NCI-H524 (cell line): Measurements from ENCODE around the gene LPP.

Source experiments
- DNase-seq, 2 experiments: peaks; one replicate each; lab custom pipeline; 2025; lab: John Stamatoyannopoulos, UW

LPP gene

DNA sequence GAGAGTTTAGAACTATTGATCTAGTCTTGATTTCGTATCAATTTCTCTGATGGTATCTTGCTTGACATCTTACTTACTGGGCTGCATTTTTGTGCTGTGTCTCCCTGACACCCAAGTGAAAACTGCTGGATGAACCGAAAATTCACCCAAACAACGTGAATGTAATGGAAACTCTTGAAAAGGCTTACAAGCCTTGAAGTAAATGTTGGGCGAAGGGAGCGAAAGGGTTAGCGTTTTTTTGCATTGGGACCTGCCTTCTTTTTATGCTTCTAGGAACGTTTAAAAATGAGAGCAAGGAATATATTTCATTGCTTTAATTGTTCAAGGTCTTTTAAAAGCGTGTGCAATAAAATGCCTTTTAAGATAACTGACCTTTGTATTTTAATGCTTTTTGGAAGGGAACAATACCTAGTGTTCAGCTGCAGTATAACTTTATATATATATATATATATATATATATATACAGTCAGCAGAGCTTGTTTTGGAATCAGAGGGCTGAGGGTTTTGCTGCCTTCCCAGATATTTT lies 94.1 kb downstream of the LPP start:
- no peak for DNase-seq

DNA sequence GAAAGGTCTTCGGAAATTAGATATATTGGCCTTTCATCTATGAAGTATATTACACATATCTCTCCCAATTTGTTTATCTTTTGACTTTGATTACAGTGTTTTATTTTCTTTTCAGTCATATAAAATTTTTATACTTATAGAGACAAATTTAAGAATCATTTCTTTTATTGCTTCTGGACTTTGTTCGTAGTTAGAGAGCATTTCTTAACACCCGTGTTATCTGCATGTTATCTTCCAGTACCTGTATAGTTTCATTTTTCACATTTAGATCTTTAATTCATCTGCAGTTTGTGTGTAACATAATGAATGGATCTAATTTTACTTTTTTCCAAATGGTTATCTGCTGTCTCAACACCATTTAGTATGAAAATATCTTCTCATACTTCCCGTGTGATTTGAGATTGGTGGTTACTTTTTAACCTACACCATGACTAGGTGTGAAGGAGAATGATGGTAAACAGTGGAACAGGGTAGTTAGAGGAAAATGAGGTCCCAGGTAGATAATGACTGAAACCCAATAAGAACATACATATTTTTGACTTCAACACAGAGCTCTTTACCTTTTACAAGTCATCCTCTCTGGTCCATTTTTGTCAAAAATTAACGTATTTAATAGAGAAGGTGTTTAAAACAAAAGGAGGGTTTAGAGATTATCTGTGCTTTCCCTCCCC lies 99.3 kb downstream of the LPP start:
- no peak for DNase-seq

DNA sequence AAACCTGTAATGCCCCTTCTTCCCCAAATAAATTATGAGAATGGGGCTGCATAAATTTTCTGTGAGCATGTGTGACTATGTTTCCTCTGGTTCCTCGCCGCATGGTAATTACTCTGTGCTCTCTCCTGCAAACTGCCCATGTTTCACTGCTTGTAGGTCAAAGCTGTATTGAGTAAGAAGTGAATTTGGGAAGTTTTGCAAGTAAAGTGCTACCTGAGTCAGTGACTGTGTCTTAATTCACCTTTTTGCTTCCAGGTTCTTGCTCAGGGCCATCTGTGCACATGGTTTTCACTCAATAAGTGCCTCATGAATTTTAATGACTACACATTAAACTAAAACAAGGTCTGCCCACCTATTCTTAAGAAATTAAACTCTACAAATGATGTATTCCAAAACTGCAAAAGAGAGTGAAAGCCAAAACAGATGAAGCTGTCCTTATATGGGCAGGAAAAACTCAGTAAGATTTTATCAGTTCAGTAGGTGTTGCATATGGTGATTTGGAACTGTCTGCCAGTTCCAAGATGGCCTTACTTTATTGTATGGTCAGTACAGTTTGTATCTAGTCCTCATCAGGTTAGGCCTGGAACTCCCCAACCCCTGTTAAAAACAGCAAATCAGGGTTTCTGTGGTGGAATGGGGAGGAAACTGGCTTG lies 100.0 kb downstream of the LPP start:
- peak in 1 of 2 experiments; percentile 35 for DNase-seq

DNA sequence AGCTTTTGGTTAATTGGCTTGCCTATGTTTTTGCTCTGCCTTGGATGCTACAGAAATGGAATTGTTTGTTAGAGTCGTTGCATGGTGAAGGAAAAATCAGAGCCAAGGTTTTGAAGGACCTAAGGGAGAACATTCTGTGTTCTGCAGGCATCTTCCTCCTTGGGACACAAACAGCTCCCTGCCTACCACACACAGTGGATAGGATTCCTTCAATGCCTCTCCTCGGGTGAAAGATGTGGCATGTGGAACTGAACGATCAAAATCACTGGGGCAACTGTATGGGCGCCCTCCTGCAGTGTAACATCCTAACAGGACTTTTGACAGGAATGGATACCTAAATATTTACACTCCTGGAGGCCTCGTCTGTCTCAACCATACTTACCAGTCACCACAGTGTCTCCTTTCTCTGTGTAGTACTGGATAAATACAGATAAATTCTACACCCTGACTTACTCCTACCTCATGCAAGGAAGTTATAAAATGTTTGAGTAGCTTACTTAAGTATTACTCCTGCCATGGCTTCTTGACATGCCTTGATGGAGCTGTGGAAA lies 100.6 kb downstream of the LPP start:
- DNase-seq: no peak

DNA sequence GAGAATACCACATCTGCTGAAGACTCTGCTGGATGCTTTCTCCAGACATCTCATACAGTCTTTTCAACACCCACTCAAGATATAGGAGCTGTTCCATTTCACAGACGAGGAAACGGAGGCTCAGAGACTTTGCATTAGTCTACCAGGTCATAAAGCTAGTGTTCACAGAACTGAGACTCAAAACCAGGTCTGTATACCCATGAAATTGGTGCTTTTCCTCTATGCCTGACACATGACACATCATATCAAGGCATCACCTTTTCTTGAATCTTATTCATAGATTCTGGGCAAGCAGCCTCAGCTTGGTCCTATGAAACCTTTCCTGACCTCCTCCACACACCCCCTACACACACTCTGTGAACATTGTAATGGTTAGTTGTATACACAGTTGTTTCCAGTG lies 101.2 kb downstream of the LPP start:
- no peak for DNase-seq

DNA sequence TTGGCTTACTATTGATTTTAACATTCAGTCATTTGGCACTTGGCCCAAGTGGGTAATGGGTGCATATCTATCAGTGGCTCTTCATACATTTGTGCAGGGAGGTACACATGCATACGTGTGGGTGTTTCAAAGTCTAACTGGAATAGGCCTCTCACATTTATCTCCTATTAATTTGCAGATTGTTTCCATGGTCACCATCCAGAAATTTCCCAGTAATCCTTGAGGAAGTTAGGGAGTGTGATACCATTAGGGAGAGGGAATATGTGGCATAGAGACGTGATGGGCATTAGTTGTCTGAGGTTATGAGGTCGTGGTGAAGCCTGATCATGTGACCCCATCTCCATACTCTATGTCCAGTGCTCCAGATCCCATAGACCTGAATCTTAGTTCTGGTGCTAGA lies 102.8 kb downstream of the LPP start:
- DNase-seq: no peak

DNA sequence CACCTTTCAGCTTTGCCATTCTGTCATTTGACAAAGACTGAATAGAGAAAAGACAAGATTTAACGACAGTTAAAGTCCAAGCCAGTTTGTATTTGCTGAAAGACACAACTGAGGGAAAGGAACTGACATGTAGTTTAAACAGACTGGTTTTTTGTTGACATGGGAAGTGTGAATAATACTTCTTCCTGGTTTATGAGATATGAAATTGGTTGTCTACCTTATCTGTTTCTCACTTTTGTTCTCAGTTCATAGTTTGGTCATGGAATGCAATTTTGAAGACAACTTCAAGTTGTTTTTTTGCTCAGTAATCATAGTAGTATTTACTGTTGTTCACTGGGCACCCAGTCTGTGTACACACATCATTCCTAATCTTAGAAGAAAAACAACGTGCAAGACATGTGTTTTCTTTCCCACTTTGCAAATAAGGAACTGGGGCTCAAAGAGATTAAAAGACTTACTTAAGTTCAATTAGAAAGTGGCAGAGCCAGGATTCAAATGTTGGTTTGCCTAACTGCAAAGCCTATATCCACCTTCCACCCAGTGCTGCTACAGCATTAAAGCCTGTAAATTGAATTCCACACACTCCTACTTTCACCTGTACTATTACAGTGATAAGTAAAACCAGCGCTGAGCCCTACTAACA lies 103.5 kb downstream of the LPP start:
- DNase-seq: no peak

DNA sequence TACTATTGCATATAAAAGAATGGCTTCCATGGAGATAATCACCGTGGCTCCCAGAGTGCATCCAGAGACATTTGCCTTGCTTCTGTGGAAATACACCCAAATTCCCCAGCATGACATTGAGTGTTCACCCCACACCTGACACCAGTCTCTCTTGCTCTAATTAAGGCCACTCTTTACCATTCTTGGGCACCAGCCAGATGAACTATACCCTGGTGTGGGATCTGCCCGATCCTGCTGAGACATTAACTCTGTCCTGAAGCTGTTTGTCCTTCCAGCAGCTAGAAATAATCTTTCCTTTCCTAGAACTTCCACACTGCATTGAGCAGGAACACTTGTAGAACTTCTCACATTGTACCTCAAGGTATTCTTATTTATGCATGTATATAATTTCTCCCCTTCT lies 105.2 kb downstream of the LPP start:
- no peak for DNase-seq

DNA sequence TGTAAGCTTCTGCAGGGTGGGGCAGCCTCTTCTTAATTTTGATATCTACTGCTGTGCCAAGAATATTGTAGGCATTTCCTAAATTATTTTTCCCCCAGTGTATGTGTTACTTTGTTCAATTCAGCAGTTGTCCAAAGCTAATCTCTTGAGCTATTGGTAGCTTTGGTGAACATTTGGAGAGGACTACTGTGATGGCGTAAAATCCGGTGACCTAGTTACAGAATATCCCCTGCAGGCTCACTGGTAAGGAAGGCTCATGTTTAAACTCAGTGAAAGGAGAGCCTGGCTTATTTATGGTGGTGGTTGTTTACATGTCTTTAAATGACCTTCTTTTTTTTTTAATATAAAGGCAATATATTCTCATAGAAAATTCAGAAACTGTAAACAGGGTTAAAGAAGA lies 105.6 kb downstream of the LPP start:
- no peak for DNase-seq

DNA sequence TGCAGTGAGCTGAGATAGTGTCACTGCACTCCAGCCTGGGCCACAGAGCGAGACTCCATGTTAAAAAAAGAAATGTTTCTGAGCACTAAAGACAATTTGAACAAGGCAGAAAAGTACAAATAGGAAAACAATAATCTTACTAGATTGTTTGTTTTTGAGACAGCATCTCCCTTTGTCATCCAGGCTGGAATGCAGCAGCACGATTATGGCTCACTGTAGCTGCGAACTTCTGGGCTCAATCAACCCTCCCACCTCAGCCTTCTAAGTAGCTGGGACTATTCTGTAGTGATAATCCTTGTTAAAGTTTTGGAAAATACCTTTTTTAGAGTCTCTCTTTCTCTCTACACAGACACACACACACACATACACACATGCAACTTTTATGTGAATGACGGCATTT lies 107.1 kb downstream of the LPP start:
- DNase-seq: no peak

DNA sequence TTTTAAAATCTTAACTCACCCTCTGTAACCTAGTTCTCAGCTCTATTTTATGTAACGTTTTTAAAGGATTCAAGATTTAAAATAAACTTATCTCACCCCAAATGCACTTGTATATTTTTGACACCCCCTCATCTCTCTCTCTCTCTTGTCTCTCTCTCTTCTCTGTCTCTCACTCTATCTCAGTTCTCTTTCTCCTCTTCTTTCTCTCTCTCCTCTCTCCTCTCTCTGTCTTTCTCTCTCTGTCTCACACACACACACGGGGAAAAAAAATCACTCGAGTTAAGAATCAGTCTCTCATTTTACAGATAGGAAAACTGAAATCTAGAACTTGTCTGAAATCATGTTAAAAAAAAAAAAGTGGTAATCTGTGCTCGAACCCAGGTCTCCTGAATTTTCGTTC lies 108.5 kb downstream of the LPP start:
- no peak for DNase-seq

DNA sequence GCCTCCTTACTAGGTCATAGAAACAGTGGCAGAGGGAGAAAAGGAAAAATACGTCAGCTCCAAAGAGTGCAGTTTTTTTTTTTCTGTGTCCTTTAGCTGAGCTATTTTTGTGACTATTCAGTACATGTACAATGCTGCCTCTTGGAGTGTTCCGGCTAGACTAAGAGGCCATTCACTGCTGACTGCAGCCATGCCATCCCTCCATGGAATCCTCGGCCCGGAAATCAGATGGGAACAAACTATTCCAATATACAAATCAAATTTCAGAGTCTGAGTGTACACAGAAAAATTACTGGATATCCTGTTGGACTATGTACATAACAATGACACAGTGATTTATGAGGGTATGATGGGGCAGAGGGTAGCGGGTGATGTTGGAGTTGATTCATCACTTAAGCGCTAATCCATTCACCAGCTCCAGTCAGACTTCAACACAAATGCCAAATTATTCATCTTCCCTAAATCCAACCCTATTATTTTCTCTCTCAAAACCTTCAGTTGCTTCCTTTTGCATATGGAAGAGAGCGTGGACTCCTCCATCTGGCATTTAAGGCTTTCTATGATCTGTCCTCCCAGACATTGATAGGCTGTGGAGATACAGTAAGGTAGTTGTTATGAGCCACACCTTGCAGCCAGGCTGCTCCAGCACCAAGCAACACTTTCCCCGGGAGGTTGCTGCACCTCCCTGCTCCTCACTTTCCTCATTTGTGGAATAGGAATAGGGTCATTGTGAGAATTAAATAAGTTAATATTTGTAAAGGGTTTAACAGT lies 109.1 kb downstream of the LPP start:
- no peak for DNase-seq

DNA sequence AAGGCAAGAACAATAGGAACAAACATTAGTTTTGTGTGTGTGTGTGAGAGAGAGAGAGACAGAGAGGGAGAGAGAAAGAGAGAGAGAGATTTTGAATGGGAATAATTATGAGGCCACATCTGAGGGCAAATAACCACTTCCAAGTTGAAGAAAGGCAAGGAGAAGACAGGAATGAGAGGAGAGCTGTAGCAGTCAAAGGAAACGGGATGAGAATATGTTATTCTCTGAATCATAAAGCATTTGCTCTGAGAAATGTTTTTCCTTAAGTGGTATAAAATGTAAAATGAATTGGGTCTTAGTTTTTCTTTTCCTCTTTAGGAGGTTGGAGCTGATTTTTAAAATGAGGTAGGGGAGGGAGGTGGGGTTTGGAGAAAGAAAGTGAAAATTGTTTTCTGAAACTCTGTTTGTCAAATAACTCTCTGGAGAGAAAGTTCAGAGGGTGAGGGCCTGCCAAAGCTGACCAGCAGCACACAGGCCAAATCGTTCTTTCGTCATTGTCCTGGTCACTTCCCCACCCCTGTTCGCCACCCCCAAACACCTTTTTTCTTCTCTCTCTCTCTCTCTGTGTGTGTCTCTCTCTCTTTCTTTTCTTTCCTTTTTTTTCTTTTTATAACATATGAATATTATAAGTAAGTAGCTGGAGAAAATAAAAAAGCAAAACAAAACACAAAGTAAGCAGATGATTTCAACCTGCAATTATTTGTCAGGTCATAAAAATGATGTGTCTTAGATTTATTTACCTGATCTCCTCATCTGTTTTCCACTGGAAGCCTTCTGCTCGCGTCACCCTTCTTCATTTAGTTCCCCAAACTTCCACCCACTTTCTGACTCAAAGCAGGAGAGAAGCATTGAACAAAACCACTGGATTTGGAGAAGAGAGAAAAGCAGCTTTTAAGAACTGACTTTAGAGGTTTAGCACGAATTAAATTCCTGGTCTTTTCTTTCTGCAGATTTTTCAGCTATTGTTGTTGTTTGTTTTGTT lies 110.6 kb downstream of the LPP start:
- DNase-seq: no peak

DNA sequence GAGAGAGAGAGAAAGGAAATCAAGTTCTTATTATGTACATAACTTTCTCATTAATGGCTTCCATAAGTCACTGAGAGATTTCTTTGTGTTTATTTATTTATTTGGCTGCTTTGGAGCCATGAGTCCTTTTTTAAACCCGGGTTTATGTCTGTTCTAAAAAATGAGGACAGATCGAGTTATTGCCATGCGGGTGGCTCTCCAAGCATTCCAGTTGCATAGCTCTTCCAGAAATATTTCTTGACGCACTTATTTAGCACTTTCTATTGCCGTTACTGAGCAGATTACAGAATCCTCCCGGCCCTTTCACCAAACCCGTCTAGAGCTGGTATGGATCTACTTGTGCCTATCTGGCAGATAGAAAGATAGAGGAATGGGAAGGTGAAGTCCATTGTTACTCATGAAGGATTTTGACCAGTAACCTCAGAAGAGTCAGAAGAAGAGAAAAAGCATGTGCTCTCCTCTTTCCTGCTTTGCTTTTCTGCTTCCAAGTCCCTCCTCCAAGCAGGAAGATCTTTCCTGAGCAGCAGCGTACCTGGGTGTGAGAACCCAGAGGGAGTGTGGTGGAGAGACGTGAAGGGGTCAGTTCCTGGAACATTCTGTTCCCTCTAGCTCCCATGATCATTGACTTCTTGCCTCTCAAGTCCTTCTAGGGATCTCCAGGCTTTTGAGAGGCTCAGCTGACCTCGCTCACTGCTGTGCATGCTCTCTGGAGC lies 112.8 kb downstream of the LPP start:
- DNase-seq: no peak

DNA sequence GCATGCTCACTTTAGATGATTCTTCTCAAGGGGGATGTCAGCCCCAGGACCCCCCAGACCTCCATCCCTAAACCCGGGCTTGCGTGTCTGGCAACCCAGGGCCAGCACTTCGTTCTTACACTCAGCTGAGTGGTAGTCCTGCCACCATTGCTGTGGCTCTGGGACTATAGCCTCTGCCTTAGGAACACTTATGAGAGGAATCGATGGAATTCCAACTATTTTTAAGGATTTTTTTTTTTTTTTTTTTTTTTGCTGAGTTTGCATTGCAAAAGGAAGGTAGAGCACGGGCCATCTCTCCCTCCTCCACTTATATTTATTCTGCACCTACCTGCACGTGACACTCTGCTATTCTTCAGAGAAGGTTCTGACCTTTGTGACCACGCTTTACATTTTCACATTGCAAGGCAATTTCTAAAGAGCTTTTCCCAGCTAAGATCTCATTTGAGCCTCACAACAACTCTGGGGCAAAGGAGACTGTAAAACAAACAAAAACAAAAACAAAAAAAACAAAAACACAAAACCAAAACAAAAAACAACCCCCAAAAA lies 113.9 kb downstream of the LPP start:
- DNase-seq: no peak

DNA sequence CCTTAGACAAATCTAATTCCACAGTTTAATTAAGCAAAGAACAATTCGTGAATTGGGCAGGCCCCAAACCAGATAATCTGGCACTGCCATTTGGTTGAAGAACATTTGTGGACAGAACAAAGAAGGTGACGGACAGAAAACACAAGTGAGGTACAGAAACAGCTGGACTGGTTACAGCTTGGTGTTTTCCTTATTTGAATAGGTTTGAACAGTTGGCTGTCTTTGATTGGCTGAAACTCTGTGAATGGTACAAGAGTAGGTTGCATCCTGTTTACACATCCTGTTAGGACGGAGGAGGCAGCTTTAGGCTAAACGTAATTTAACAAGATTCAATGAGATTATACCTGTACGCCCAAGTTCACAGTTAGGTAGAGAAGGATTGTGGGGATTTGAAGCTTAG lies 114.4 kb downstream of the LPP start:
- DNase-seq: no peak

DNA sequence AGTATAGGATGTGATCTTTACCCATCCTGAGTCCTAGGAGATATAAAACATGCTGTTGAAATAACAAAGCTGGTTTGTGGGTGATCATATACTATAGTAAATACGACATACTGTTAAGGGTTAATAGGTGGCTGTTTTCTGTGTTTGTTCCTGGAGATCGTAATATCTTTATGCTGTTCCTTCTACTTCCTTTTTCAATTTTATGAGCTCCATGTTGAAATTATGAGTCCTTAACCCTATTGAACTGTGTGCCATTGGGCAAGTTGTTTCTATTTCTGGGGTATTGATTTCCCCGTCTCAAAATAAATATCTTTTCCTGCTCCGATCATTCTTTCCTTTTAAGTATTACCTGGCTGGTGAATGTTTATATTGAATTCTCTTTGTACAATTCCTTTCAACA lies 115.1 kb downstream of the LPP start:
- DNase-seq: no peak

DNA sequence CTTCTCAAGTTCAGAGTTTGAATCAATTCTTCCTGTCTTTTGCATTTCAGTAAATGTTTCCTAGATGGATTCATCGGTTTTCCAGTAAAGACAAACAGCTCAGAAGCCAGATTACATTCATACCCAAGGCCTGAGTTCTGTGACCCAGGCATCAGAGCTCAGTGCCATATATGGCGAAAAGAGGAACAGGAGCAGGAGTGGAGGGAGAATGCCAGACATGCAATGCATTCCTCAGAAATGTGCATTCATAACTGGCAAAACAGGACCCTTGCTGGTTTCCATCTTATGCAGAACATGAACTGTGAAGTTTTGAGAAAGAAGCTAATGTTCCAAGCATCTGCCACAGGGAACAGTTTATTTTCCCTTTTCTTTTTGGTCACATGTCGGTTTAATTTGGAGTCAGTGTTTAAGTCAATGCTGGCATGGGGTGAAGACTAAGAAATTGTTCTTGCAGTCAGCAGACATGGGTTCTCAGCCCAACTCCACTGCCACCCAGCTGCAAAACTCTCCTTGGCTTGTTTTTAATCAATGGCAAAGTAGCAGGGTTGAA lies 116.5 kb downstream of the LPP start:
- DNase-seq: no peak

DNA sequence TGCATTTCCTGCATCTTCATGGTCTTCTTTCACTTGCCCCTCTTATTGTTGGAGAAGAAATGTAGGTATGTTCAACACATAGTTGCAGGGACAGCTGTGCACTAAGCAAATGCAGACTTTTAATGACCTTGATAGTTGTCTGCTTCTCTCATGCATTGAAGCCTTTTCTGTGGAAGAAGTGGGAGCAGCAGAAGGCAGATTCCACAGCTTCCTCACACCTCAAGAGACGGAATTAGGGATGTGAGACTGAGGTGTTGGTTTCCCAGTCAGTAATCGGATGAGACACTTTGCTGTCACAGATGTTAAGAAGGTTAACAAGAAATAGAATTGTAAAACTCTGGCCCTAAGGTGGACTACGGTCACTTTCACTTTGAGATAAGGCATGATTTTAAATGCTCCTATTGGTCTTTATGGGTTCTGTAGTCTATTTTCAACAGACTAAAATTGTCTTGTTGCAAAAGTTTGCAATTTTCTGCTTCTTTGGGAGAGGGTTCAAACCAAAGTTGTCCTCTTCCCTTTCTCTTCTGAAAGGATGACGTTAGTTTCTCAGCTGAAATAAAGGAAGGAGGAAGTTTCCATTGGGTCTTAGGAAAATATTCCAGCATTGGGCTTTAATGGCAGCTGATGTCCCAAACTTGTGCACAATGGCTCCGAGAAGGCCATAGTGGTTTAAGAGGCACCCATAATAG lies 117.4 kb downstream of the LPP start:
- no peak for DNase-seq
